Lower leg skin (tissue), 4 donors: ENCODE results near the gene SSH2. TPM values are rescaled to one million over a fixed set of nuclear protein-coding genes. Genes with fewer than 3 reads are reported as not detected.
A peak's percentile ranks its signal among the peaks of the same experiment; 100 is the strongest.
"Not testable (repeated sequence)": the region's sequence is repeated elsewhere in the genome, so short reads cannot be mapped to it uniquely, and the experiment has no call there.

Experiments used
- DNase-seq, 2 donors: peaks; one replicate each; pipeline ENCODE4 v3.0.0-alpha.2; 2019; ENCODE audit warnings: low spot score in 2 of 2
- H3K4me3 ChIP-seq: fragments of 200-600 bp; sonication (generic); 2 replicates; pipeline ENCODE4 v1.5.1; 2017; ENCODE audit warnings: mild to moderate bottlenecking, low read depth; ENCODE audit not compliant: poor library complexity, severe bottlenecking
- CTCF ChIP-seq, 3 donors: fragments of 450-650 bp; IDR thresholded peaks; one replicate each; pipeline ENCODE4 v1.5.1; 2016; ENCODE audit warnings: antibody characterized with exemption in 3 of 3, mild to moderate bottlenecking in 3 of 3, moderate library complexity in 2 of 3
- POLR2A ChIP-seq, 2 donors: fragments of 450-650 bp; IDR thresholded peaks; one replicate each; pipeline ENCODE4 v1.6.1; 2016 to 2017; ENCODE audit warnings: antibody characterized with exemption in 2 of 2, mild to moderate bottlenecking in 1 of 2, moderate library complexity in 1 of 2
- WGBS, 2 donors: methylation state at CpG; one replicate each; pipeline ENCODE4 v1.1.5; 2018; 5-methylcytosine and 5-hydroxymethylcytosine counted together
- intact Hi-C: fragments of 100-400 bp; cut with DNase I; formaldehyde crosslinking; loops from one replicate; pipeline ENCODE4 v1.15.0; 2023; ENCODE audit warnings: low total_unique reads
- total RNA-seq, 4 donors: library from RNA; depleted of rRNA; stranded (reverse); fragments of >200 nt; gene quantifications; one replicate each; pipeline ENCODE4 v1.1.0, GENCODE V29; 2016

SSH2 gene
- total RNA-seq, 4 donors from 2014 or later: 10.0 to 20.3 (median 15.3) TPM

- DNase-seq: no peak
- TF ChIP-seq POLR2A (IDR thresholded peaks at IDR 0.05) (no peak), CTCF (IDR thresholded peaks at IDR 0.05) (no peak)
- no peak overlapping the region for H3K4me3 ChIP-seq
- WGBS, 2 donors: 54 to 59% methylated on average over 1 of the region's 1 CpG
- intact Hi-C loops: no loop called here
These were observed 275.9 kb downstream of the SSH2 start for GRCh38 chr17:29653995-29654714.

- H3K4me3 ChIP-seq: no peak overlapping the region
- intact Hi-C loops: no loop called here
- DNase-seq: no peak
- no peak for TF ChIP-seq POLR2A (IDR thresholded peaks at IDR 0.05)
These were observed 277.1 kb downstream of the SSH2 start for GRCh38 chr17:29652976-29653375.

GRCh38 chr17:29651913-29652312 is 278.1 kb downstream of the SSH2 start:
- WGBS, 2 donors: 89 to 95% methylated on average over 7 of the region's 7 CpGs
- intact Hi-C loops, DNase-seq, H3K4me3 ChIP-seq: not testable (repeated sequence)

GRCh38 chr17:29650396-29650795 is 279.6 kb downstream of the SSH2 start:
- 93 to 95% methylated on average over 4 of the region's 4 CpGs for WGBS, 2 donors
- intact Hi-C loops: no loop called here
- DNase-seq: no peak
- H3K4me3 ChIP-seq: no peak overlapping the region
- TF ChIP-seq CTCF (IDR thresholded peaks at IDR 0.05) (no peak), POLR2A (IDR thresholded peaks at IDR 0.05) (no peak)

- intact Hi-C loops: no loop called here
- 93 to 96% methylated on average over 5 of the region's 5 CpGs for WGBS, 2 donors
These were observed 280.7 kb downstream of the SSH2 start for GRCh38 chr17:29649359-29649758.

GRCh38 chr17:29648005-29648404 is 282.0 kb downstream of the SSH2 start:
- no peak for DNase-seq
- intact Hi-C loops: no loop called here
- no peak overlapping the region for H3K4me3 ChIP-seq
- 91% methylated on average over 5 of the region's 5 CpGs for WGBS, 2 donors
- TF ChIP-seq CTCF (IDR thresholded peaks at IDR 0.05): no peak
- TF ChIP-seq POLR2A (IDR thresholded peaks at IDR 0.05): no peak

More at GRCh38 chr17:29649359-29649758, 280.7 kb downstream of the SSH2 start:
- TF ChIP-seq CTCF (IDR thresholded peaks at IDR 0.05) (no peak), POLR2A (IDR thresholded peaks at IDR 0.05) (no peak)
- no peak overlapping the region for H3K4me3 ChIP-seq
- DNase-seq: no peak

- 16 to 23% methylated on average over 5 of the region's 5 CpGs for WGBS, 2 donors
- H3K4me3 ChIP-seq: no peak overlapping the region
- no peak for TF ChIP-seq POLR2A (IDR thresholded peaks at IDR 0.05)
- TF ChIP-seq CTCF (IDR thresholded peaks at IDR 0.05): no peak
- DNase-seq: peak; percentile 91 to 95
- intact Hi-C loops: no loop called here
These were observed 284.4 kb downstream of the SSH2 start for GRCh38 chr17:29645515-29646051.
